ENCODE results near the gene EPS15.

The EPS15 gene

DNA sequence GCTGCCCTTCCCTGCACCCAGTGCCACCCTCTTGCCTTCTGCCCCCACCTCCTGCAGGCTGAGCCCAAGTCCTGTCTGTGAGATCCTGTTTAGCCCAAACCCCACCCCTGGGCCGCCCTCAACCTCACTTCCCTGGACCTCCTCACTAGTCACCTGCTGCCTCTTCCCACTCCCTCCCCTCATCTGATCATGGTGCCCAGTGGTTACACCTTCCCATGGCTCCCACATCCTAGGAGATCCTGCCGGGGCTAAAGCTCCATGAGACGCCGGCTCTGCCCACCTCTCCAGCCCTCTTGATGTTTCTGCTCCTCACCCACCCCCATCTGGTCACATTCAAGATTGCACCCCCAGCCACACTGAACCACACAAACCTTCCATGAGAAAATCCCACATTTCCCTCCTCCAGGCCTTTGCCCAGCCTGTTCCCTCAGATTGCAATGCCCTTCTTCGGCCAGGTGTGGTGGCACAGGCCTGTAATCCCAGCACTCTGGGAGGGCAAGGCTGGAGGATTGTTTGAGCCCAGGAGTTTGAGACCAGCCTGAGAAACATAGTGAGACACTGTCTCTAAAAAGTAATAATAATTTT, 205.7 kb downstream of the EPS15 start:
- ATAC-seq = no peak
- no peak for DNase-seq (ENCODE audit: low spot score in 2 of 2)
- H3K4me3 Mint-ChIP-seq = no peak overlapping the region
- peak overlapping the region; percentile 32 for H3K27ac Mint-ChIP-seq
- H3K9me3 Mint-ChIP-seq = no peaks in the 10 kb centered on the region
- H3K36me3 Mint-ChIP-seq = no peaks in the 10 kb centered on the region
- peaks cover 11% of the 10 kb centered on the region for H3K4me1 Mint-ChIP-seq

DNA sequence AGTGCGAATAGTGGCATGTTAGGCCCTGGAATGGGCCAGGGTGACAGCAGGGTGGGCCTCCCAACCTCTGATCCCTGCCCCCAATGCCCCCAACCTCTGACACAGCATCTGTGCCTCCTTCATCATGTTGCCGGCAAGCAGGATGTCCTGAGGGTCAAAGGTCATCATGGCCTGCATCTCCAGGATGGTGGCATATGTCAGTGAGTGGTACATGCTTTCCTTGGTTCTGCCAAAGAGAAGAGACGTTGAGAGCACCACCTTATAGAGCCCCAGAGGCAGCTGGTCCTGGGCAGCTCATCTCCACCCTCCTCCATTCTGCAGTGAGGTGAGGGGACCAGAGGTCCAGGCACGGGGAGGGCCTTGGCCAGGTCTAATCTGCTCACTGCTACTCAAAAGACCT, 206.3 kb downstream of the EPS15 start:
- no peaks in the 10 kb centered on the region for H3K36me3 Mint-ChIP-seq
- DNase-seq (ENCODE audit: low spot score in 2 of 2) (no peak), ATAC-seq (no peak)
- H3K4me1 Mint-ChIP-seq = peaks cover 11% of the 10 kb centered on the region
- H3K9me3 Mint-ChIP-seq = no peaks in the 10 kb centered on the region
- peak overlapping the region; percentile 32 for H3K27ac Mint-ChIP-seq
- H3K4me3 Mint-ChIP-seq = no peak overlapping the region

DNA sequence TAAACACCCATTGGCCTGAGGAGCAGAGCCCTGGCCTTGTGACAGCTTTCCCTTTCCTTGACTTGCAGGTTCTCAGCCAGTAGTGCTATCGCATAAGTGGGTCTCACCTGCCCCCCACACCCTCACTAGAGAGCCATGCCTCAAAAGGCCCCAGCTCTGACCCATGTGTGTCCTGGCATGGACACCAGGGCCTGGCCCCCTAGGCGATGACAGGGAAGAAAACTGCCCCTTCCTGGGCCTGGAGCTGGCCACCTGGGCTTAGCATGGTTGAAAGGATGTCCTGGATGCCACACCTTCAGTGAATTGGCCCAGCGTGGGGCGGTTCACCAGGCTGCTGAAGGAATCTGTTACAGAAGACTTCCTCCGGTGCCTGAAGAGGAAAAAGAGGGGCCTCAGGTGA, 207.2 kb downstream of the EPS15 start:
- DNase-seq (ENCODE audit: low spot score in 2 of 2) (no peak), ATAC-seq (no peak)
- peaks cover 11% of the 10 kb centered on the region for H3K4me1 Mint-ChIP-seq
- no peaks in the 10 kb centered on the region for H3K36me3 Mint-ChIP-seq
- H3K4me3 Mint-ChIP-seq = no peak overlapping the region
- no peaks in the 10 kb centered on the region for H3K9me3 Mint-ChIP-seq
- H3K27ac Mint-ChIP-seq = no peak overlapping the region

DNA sequence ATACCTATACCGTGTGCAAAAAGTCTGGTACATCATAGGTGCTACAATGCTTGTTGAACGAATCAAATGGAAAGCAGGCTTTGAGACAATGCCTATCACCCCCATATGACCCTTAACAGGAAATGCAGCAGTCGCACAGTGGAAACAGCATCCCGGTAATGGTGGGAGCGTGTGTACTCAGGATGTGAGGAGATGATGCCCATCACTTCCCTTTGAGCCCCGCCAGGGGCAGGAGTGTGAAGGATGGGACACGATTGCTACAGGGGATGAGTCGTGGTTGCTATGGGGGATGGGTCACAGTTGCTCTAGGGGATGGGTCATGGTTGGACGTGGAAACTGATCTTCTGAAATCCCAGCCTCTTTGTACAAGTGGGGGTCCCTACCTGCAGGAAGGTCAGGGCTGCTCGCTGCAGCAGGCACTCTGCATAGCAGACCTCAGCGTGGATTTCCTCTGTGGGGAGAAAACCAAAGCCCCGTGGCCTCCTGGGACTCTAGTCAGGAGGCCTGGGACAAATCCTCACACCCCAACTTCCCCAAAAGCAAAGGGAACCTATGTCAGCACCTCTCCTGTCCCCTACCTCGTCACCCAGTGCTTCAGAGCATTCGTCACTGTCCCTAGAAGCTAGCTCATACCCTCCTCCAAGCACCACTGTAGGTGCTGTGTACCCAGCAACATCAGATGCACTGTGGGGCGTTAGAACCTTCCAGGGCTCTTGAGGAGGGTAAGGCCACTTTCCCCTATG, 208.0 kb downstream of the EPS15 start:
- DNase-seq (ENCODE audit: low spot score in 2 of 2) (no peak), ATAC-seq (no peak)
- no peak overlapping the region for H3K4me3 Mint-ChIP-seq
- no peaks in the 10 kb centered on the region for H3K36me3 Mint-ChIP-seq
- H3K9me3 Mint-ChIP-seq = no peaks in the 10 kb centered on the region
- no peak overlapping the region for H3K27ac Mint-ChIP-seq
- H3K4me1 Mint-ChIP-seq = peaks cover 11% of the 10 kb centered on the region

DNA sequence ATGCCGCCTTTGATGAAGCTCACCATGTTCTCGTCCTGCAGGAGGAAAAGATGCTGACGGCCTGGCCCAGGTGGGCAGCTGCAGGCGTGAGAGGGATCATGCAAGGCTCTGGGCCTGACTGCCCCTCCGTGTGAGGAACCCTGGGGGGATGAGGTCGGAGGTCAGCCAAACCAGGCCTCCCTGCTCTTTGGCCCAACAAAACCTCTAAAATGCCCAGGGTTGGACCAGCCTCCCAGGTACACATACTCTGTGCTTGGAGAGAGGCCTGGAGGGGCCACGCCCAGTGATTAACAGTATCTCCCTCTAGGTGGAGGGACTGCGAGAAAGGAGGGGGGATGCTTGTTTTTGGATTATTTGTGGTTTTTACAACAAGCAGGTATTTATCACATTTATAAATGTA, 209.8 kb downstream of the EPS15 start:
- H3K9me3 Mint-ChIP-seq = no peaks in the 10 kb centered on the region
- no peak overlapping the region for H3K27ac Mint-ChIP-seq
- H3K4me3 Mint-ChIP-seq = no peak overlapping the region
- H3K4me1 Mint-ChIP-seq = peaks cover 10% of the 10 kb centered on the region
- ATAC-seq = no peak
- H3K36me3 Mint-ChIP-seq = no peaks in the 10 kb centered on the region
- DNase-seq (ENCODE audit: low spot score in 2 of 2) = no peak

DNA sequence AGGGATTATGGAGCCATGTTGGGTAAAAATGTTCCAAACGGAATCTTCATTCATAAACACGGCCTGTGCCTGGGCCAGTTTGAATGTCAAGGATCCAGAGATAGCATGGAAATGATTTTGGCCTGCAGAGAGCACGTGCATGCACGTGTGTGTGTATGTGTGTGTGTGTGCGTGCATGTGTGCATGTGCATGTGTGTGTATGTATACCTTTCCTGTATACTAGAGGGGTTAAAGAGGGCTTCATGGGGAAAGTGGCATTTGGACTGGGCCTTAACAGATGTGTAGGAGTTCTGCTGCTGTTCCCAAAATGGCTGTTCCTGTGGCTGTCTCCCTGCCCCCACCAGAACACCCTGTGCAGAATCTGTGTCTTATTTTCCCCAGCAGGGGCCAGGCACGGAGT, 210.4 kb downstream of the EPS15 start:
- H3K9me3 Mint-ChIP-seq = no peaks in the 10 kb centered on the region
- H3K27ac Mint-ChIP-seq = no peak overlapping the region
- ATAC-seq = no peak
- no peak for DNase-seq (ENCODE audit: low spot score in 2 of 2)
- H3K4me3 Mint-ChIP-seq = no peak overlapping the region
- H3K36me3 Mint-ChIP-seq = no peaks in the 10 kb centered on the region
- peaks cover 9% of the 10 kb centered on the region for H3K4me1 Mint-ChIP-seq

DNA sequence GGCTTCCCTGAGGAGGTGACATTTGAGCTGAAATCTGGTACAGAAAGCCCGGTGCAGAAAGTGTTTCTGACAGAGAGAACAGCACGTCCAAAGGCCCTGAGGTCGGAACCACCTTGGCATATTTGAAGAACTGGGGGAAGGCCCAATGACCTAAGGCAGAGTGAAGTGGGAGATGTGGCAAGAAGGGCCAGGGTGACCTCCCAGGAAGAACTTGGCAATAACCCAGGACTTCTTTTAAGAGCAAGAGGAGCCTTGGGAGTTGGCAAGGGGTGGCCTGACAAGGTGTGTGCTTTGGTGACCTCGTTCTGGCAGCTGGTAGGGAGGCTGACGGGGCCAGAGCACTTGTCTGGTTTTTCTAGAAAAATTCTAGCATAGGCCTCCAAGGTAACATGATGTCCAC, 212.1 kb downstream of the EPS15 start:
- Mint-ChIP-seq H3K36me3 (no peaks in the 10 kb centered on the region), H3K4me1 (peaks cover 12% of the 10 kb centered on the region), H3K27ac (no peak overlapping the region), H3K9me3 (no peaks in the 10 kb centered on the region), H3K4me3 (no peak overlapping the region)
- ATAC-seq = no peak
- DNase-seq (ENCODE audit: low spot score in 2 of 2) = no peak

DNA sequence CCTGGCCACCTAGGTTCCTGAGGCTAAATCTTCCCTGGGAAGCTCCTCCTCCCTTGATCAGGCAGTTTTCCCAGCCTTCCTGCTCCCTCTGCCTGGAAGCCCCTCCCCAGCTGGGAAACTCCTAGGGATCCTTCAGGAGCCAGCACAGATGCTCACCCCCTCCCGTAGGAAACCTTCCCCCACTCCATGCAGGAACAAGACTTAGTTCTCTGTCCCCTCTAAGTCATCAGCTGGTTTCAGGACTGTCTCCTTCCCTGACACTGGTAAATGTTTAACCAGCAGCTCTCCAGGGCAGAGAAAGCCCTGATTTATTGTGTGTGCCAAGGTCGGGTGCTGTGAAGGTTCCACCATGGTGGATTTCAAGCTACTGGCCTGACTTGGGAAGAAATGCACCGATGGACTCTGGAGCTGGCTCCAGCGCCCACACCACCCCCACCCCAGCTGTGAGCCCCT, 213.7 kb downstream of the EPS15 start:
- ATAC-seq = no peak
- DNase-seq (ENCODE audit: low spot score in 2 of 2) = no peak
- no peaks in the 10 kb centered on the region for H3K9me3 Mint-ChIP-seq
- no peak overlapping the region for H3K4me3 Mint-ChIP-seq
- no peak overlapping the region for H3K27ac Mint-ChIP-seq
- H3K36me3 Mint-ChIP-seq = no peaks in the 10 kb centered on the region
- H3K4me1 Mint-ChIP-seq = peaks cover 24% of the 10 kb centered on the region

DNA sequence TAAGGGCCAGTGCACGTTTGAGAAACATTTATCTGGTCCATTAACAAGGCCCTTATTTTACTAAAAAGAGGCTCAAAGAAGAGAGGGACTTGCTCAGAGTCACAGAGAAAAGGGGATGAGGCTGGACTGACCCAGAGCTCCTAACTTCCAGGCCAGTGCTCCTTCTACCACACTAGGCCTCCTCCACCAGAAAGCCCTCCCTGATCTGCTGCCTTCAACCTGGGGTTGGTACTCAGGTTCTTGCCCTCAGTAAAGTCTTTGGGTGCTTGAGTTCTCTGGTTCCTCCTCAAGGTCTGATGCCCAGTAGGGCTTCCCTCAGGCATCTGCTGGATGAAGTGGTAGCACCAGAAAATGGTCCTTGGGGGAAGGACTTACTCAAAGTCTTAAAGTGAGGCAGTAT, 214.7 kb downstream of the EPS15 start:
- DNase-seq (ENCODE audit: low spot score in 2 of 2) = no peak
- Mint-ChIP-seq H3K4me3 (no peak overlapping the region), H3K36me3 (no peaks in the 10 kb centered on the region), H3K9me3 (no peaks in the 10 kb centered on the region), H3K4me1 (peaks cover 32% of the 10 kb centered on the region), H3K27ac (peak overlapping the region; percentile 87)
- no peak for ATAC-seq

All from stimulated activated effector memory CD8-positive, alpha-beta T cell treated with anti-CD3 and anti-CD28 coated beads, Interleukin-12 subunit alpha, Interleukin-12 subunit beta, amount 100 ng/mL, for 72 hours (primary cell).